Measurements from ENCODE around the gene TSPAN3.

DNA sequence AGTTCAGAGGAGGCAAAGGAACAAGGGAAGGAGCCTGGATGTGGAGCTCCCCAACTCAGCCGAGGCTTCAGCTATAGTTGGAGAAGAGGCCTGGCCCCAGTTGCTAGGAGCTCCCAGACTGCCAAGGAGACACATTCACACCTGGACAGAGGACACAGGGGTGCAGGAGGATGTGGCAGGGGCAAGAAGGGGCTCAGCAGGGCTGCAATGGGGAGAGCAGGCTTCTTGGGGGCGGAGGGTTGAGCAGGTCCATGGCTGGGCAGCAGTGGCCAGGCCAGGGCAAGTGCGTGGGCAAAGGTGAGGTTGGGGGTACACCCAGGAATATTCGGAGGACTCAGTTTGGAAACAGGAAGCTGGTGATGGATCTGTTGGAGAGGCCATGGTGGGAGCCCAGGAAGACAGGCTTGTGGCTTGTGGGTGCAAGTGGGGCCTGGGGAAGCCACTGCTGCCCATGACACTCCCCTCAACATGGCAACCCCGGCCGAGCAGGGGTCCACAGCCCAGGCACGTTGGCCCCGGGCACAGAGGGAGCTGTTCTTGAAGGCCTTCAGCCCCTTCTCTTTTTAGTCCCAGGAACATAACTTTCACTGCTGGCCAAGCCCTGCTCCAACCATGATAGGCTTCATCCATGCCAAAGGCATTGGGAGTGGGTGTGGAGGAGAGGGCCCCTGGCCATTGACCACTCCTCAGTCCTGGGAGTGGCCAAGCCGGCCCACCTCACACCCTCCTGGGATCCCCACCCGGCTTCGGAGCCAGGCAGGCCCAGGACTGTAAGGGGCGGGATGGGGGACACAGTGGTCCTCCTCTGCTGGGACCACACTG lies 33.3 kb downstream of the TSPAN3 start:
- TF ChIP-seq JUN (CRISPR knock-in tag; IDR thresholded peaks at IDR 0.05) = no peak
- TF ChIP-seq, protein P1, sequence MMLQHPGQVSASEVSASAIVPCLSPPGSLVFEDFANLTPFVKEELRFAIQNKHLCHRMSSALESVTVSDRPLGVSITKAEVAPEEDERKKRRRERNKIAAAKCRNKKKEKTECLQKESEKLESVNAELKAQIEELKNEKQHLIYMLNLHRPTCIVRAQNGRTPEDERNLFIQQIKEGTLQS (CRISPR knock-in tag; conservative IDR thresholded peaks at IDR 0.05) = no peak
- TF ChIP-seq, protein P2, sequence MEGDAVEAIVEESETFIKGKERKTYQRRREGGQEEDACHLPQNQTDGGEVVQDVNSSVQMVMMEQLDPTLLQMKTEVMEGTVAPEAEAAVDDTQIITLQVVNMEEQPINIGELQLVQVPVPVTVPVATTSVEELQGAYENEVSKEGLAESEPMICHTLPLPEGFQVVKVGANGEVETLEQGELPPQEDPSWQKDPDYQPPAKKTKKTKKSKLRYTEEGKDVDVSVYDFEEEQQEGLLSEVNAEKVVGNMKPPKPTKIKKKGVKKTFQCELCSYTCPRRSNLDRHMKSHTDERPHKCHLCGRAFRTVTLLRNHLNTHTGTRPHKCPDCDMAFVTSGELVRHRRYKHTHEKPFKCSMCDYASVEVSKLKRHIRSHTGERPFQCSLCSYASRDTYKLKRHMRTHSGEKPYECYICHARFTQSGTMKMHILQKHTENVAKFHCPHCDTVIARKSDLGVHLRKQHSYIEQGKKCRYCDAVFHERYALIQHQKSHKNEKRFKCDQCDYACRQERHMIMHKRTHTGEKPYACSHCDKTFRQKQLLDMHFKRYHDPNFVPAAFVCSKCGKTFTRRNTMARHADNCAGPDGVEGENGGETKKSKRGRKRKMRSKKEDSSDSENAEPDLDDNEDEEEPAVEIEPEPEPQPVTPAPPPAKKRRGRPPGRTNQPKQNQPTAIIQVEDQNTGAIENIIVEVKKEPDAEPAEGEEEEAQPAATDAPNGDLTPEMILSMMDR (IDR thresholded peaks at IDR 0.05) = no peak
- TF ChIP-seq ZNF263 (CRISPR knock-in tag; IDR thresholded peaks at IDR 0.05; ENCODE audit: low read depth) = no peak
- no peak for TF ChIP-seq ZNF121 (CRISPR knock-in tag; IDR thresholded peaks at IDR 0.05)
- no peak for TF ChIP-seq CREM (CRISPR knock-in tag; IDR thresholded peaks at IDR 0.05)
- no peak for TF ChIP-seq FOXK1 (CRISPR knock-in tag; IDR thresholded peaks at IDR 0.05)

Measured in WTC11 (cell line).